ENCODE results near the gene DNAJA1. TPM values are rescaled to one million over a fixed set of nuclear protein-coding genes. Genes with fewer than 3 reads are reported as not detected.

The DNAJA1 gene
- total RNA-seq, 4 donors from 2014 or later, result 34.5 to 50.0 (median 44.0) TPM

- intact Hi-C loops (cut with DNase I; ENCODE audit: low total_unique reads), result no loop called here
- DNase-seq (ENCODE audit: low spot score in 2 of 2), result peak; percentile 87 to 96
- 1 to 10% methylated on average over 15 to 38 of the region's 41 CpGs for WGBS, 2 donors
- TF ChIP-seq CTCF (IDR thresholded peaks at IDR 0.05), result no peak
- TF ChIP-seq POLR2A (IDR thresholded peaks at IDR 0.05), result no peak
- H3K4me3 ChIP-seq (ENCODE audit: low read depth, poor library complexity, severe bottlenecking), result peak overlapping the region; percentile 44
Observed at GRCh38 chr9:33044162-33044673, 19.1 kb downstream of the DNAJA1 start.

- WGBS, 2 donors, result 33 to 35% methylated on average over 12 of the region's 12 CpGs
- DNase-seq (ENCODE audit: low spot score in 2 of 2), result no peak
- no peak overlapping the region for H3K4me3 ChIP-seq (ENCODE audit: low read depth, poor library complexity, severe bottlenecking)
- TF ChIP-seq POLR2A (IDR thresholded peaks at IDR 0.05) (no peak), CTCF (IDR thresholded peaks at IDR 0.05) (no peak)
- intact Hi-C loops (cut with DNase I; ENCODE audit: low total_unique reads), result no loop called here
Observed at GRCh38 chr9:33044677-33045282, 19.7 kb downstream of the DNAJA1 start.

- DNase-seq (ENCODE audit: low spot score in 2 of 2), result no peak
- intact Hi-C loops (cut with DNase I; ENCODE audit: low total_unique reads), result no loop called here
- H3K4me3 ChIP-seq (ENCODE audit: low read depth, poor library complexity, severe bottlenecking), result no peak overlapping the region
- WGBS, 2 donors, result 64 to 68% methylated on average over 1 of the region's 1 CpG
- TF ChIP-seq CTCF (IDR thresholded peaks at IDR 0.05), result no peak
- no peak for TF ChIP-seq POLR2A (IDR thresholded peaks at IDR 0.05)
Observed at GRCh38 chr9:33046061-33046460, 21.0 kb downstream of the DNAJA1 start.

GRCh38 chr9:33048054-33048465 is 23.0 kb downstream of the DNAJA1 start:
- intact Hi-C loops (cut with DNase I; ENCODE audit: low total_unique reads), result no loop called here
- no peak overlapping the region for H3K4me3 ChIP-seq (ENCODE audit: low read depth, poor library complexity, severe bottlenecking)
- TF ChIP-seq CTCF (IDR thresholded peaks at IDR 0.05) (no peak), POLR2A (IDR thresholded peaks at IDR 0.05) (no peak)
- DNase-seq (ENCODE audit: low spot score in 2 of 2), result no peak
- 83 to 88% methylated on average over 2 of the region's 2 CpGs for WGBS, 2 donors

GRCh38 chr9:33049680-33050361 is 24.7 kb downstream of the DNAJA1 start:
- intact Hi-C loops (cut with DNase I; ENCODE audit: low total_unique reads), result no loop called here
- TF ChIP-seq CTCF (IDR thresholded peaks at IDR 0.05) (no peak), POLR2A (IDR thresholded peaks at IDR 0.05) (no peak)
- no peak overlapping the region for H3K4me3 ChIP-seq (ENCODE audit: low read depth, poor library complexity, severe bottlenecking)
- no peak for DNase-seq (ENCODE audit: low spot score in 2 of 2)
- whole genome bisulfite sequencing, 2 donors, result 93 to 97% methylated on average over 2 of the region's 2 CpGs

Measured in lower leg skin (tissue), 4 donors.